DMS114 treated with DMSO at 0.1 percent for 48 hours (cell line): ENCODE measurements around the gene TMEM130.
"Not testable (repeated sequence)": the region's sequence is repeated elsewhere in the genome, so short reads cannot be mapped to it uniquely, and the experiment has no call there.

Experiments
- DNase-seq: peaks from one replicate; lab custom pipeline; 2025; ENCODE audit not compliant: unreplicated experiment; lab: John Stamatoyannopoulos, UW

Gene TMEM130

DNA sequence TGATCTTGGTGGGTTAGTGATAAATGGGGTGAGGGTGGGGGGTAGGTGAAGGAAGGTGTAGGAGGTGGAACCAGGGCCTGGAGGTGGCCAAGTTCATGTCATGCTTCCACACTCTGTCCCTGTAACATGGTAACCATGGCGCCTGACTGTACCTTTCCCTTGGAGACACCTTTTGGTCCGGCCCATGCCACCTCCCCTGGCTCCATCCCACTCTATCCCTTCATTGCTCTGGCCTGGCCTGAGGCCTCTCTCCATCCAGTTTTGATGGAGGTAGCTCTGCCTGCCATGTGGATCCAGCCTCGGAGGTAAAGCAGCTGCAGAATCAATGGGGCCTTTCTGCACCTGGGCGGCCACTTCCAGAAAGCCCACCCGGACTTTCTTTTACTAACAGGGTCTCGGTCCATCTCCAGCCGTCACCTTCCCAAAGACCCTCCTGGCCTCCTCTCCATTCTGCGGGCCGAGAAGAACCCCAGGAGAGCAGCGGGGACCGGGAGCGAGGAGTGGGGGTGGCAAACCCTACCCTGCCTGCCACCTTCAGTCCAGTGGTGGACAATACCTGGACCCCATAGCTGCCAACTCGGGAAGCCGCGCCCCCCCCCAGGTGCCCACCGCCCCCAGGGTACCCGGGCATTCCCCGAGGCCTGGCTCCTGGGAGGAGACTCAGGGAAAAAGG is 8.0 kb upstream of the TMEM130 start:
- no peak for DNase-seq

DNA sequence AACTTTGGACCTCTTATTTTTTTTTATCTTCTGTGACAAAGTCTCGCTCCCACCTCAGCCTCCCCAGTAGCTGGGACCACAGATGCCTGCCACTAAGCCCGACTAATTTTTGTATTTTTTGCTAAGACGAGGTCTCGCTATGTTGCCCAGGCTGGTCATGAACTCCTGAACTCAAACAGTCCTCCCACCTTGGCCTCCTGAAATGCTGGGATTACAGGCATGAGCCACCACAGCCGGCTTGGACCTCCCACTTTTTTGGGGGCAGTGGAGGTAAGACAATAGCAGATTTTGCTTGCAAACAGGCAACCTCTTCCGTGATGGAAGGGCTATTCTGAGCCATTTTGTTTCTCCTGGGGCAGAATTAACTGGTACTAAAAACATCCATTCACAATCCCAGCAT is 7.3 kb upstream of the TMEM130 start:
- DNase-seq = no peak

DNA sequence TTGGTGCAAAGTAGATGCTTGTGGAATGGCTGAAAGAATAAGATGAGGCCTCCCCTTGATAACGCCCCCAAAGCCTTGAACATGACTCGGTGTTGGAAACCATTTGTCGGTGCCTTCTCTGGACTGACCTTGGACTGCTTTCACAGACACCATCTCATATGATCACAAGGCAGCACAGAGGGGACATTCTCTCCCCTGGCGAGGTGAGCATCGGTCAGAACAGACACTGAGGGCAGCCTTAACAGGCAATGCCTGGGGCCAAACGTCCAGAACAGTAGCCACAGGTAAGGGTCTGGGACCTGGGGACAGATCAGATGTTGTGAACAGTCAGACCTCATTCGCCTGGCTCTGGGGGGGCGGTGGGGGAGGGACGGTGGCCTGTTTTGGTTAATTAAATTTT is 5.7 kb upstream of the TMEM130 start:
- DNase-seq = no peak

DNA sequence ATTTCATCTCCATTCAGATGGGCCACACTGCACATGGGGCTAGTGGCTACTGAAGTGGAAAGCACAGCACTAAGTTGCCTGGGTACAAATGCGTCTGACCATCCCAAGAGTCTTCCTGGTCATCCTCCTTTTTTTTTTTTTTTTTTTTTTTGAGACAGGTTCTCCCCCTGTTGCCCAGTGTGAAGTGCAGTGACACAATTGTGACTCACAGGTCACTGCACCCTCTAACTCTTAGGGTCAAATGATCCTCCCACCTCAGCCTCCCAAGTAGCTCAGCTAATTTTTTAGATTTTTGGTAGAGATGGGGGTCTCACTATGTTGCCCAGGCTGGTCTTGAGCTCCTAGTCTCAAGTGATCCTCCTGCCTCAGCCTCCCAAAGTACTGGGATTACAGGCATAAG is 5.1 kb upstream of the TMEM130 start:
- DNase-seq = no peak

DNA sequence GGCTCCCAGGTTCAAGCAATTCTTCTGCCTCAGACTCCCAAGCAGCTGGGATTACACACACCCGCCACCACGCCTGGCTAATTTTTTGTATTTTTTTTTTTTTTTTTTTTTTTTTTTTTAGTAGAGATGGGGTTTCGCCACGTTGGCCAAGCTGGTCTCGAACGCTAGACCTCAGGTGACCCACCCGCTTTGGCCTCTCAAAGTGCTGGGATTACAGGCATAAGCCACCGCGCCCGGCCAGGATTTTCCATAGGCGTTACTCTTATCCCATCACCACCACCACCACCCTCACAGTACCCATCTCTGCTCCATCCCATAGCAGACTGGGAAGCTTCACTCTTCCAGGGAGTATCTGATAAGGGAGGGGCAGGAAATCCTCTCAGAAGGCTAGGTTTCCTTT is 3.8 kb upstream of the TMEM130 start:
- DNase-seq = not testable (repeated sequence)

DNA sequence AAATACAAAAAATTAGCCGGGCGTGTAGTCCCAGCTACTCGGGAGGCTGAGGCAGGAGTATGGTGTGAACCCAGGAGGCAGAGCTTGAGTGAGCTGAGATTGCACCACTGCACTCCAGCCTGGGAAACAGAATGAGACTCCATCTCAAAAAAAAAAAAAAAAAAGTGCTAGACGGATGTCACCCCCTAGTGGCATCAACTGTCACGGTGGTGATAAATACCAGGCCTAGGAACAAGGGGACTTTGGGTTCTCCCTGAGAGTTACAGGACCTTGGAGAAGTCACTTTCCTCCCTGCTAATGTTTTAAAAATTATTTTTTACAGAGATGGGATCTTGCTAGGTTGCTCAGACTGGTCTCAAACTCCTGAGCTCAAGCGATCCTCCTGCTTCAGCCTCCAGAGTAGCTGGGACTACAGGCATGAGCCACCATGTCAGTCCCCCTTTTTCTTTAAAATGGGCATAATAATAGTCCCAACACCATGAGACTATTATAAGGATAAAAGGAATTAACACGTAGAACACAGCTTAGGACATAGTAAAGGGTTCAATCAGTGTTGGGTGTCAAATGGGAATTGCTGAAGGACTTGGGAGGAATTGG is 2.6 kb upstream of the TMEM130 start:
- DNase-seq = no peak

DNA sequence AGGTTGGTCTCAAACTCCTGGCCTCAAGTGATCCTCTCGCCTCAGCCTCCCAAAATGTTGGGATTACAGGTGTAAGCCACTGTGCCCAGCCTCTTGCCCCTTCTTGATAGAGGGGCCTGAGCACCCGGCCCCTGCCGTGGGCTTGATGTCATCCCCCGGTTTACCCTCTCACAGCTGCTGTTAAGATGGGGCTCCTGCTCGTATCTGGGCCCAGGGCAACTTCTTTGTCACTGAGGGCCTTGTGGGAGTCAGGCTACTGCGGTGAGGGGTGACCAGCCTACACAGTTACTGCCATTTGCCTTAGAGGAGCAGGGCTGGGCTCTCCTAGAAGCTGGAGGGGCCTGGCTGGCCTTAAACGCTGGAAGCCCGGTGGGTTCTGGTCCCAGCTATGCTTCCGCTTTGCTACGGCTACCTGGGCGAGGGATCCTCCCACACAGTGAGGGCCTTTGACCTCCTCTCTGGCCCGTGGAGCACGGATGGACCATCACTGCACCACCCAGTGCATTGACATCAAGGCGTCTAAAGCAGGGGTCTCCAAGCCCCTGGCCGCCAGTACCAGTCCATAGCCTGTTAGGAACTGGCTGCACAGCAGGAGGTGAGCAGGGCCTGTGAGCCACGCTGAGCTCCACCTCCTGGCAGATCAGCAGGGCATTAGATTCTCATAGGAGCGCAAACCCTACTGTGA is 1.1 kb upstream of the TMEM130 start:
- no peak for DNase-seq

DNA sequence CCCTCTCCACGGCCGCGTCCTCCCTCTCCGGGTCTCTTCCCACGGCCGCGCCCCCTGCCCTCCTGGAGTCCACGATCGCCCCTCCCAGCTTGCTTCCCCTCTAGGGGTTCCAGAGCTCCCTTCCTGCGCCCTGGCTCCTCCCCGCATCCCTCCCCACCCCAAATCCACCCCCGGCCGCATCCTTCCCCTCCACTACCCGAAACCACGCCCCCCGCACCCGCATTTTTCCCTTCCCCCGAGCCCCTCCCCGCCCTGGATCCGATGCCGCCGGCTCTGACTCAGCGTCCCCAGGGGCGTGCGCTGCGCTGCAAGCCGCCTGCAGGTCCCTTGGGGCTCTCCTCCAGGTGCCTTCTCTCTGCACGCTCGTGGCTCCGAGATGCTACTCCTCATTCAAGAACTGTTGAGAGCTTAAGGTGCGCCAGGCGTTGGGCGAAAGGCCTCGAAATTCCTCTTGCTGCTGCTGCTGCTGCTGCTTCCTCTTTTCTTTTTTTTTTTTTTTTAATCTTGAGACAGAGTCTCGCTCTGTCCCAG is 372 bp upstream of the TMEM130 start:
- DNase-seq = no peak

DNA sequence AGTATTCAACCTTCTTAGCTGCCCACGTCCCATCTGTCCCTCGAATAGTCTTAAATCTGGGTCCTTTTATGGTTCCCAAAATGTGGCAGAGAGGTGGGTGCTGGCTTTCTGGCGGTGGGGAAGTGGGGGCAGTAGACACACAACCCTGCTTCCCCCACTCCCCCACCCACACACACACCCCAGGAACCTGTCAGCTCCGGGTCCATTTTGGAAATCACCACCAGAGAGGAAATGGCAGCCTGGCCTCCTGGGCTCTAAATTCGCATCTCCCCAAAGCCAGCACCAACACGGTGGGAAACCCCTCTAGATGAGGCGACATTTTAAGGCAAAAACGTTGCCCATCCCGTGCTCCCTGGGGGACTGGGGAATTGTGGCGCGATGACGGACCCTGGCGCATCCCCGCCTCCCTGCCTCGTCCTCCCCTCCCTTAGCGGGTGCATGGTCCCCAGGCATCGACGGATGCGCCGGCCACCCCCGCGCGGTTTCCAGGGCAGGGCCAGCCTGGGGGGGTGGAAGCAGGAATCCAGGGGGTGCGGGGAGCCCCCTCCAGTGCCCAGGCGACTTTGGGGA is 702 bp downstream of the TMEM130 start:
- no peak for DNase-seq

DNA sequence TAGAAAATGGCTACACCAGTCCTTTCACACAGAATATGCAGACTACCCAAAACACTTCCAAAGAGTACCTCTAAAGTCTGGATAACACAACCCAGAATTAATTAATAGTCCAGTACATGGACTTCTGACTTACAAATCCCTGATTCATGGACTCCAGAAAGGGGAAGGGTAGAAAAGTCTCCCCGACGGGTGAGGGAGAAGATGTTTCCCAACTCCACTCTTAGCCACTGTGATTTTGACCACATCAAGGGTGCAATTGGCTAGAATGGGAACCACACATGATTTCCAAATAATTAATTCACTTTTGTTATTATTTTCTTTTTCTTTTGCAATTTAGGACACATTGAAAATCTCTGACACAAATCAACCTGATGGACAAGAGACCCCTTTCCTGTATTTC is 1.4 kb downstream of the TMEM130 start:
- no peak for DNase-seq

DNA sequence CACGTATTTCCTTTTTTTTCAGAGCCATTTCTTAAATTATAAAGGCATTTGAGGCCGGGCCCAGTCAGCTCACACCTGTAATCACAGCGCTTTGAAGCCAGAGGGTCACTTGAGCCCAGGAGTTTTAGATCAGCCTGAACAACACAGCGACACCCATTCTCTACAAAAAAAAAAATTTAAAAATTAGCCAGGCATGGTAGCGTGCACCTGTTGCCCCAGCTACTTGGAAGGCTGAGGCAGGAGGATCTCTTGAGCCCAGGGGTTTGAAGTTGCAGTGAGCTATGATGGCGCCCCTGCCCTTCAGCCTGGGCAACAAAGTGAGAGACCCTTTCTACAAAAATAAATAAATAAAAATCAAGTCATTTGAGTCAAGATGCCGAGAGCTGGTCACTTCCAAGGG is 3.0 kb downstream of the TMEM130 start:
- DNase-seq = no peak

DNA sequence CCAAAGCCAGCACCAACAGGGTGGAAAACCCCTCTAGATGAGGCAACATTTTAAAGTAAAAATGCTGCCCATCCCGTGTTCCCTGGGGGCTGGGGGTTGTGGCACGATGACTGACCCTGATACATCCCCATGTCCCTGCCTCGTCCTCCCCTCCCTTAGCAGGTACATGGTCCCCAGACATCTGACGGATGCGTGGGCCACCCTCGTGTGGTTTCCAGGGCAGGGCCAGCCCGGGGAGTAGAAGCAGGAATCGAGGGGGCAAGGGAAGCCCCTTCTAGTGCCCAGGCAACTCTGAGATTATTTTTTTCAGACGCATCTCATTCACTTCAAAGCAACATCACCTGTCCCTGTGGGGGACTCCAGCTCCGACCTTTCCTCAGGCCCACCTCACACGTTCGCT is 3.5 kb downstream of the TMEM130 start:
- no peak for DNase-seq

DNA sequence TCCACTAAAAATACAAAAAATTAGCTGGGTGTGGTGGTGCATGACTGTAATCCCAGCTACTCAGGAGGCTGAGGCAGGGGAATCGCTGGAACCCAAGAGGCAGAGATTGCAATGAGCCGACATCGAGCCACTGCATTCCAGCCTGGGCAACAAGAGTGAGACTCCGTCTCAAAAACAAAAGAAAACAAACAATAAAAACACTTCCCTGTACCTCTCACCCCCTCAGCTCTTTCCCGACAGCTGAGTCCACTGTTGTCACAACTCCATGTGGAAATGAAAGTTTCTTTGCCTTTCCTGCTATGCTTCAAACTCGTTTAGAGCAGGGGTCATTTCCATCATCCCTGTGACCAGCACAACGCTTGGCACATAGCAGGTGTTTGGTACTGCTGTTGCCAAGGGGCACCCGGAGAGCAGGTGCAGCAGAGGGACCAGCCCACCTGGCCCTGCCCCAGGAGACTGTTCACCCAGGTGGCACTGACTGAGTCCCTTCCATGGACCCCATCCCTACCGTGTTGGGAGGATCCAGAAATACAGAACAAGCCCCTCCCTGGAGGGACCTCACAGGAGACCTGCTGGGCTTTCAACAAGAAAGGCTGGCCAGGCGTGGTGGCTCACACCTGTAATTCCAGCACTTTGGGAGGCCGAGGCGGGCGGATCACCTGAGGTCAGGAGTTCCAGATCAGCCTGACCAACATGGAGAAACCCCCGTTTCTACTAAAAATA is 4.9 kb downstream of the TMEM130 start:
- DNase-seq = no peak

DNA sequence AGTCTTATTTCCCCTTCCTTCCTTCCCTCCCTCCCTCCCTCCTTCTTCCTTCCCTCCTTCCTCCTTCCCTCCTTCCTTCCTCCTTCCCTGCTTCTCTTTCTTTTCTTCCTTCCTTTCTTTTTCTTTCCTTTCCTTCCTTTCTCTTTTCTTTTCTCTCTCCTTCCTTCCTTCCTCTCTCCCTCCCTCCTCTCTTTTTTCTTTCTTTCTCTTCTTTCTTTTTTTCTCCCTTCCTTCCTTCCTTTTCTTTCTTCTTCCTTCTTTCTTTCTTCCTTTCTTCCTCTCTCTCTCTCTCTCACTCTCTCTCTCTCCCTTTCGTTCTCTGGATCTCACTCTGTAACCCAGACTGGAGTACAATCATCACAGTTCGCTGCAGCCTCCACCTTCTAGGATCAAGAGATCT is 6.2 kb downstream of the TMEM130 start:
- no peak for DNase-seq

DNA sequence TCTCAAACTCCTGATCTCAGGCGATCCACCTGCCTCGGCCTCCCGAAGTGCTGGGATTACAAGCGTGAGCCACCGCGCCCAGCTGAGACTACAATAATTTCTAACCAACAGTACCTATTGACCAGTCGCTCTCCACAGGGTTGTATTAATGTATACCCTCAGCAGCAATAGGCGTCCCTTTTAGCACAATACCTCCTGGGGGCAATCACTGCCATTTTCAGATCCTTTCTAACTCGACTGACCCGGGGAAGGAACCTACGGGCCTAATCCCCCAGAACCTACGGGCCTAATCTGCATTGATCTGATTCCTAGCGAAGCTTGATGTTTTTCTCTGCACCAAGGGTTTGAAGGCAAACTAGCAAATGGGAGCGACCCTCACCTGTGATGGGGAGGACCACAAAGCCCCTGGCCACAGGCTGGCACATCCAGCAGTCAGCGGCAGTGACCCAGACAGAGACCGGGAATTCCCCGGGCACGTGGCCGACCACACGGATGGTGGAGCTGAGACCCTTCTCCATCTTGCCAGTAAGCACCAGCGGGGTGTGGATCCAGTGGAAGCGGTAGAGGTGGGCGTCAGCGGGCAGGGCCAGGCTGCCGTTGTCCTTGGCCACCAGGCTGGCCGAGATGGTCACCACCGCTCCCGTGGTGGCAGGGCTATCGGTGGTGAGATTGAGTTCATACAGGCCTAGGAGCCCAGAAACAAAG is 6.9 kb downstream of the TMEM130 start:
- no peak for DNase-seq

DNA sequence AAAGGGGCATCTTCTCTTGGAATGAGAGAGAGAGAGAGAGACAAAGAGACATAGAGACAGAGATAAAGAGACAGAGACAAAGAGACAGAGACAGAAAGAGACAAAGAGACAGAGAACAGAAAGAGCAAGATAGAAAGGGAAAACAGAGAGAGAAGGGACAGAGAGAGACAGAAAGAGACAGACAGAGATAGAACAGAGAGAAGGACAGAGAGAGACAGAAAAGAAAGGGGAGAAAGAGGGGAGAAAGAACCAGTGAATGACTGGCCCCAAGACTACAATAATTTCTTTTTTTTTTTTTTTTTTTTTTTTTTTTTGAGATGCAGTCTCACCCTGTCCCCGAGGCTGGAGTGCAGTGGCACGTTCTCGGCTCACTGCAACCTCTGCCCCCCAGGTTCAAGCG is 7.6 kb downstream of the TMEM130 start:
- DNase-seq = no peak

DNA sequence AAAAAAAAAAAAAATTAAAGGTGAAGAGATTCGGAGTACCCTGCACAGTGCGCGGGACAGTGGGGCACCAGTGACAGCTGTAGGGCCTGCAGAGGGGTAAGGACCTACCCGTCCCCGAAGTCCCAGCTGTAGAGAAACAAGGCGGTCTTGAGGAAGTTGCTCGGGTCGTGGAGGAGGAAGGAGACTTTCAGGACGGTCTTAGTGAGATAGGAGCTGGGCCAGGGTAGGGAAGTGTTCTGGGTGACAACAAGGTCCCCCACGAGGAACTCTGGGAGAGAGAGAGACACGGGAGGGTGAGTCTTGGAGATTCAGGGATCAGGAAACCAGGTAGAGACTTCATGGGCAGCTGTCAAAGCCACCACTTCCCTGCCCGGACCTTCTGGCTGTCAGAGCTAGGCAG is 9.7 kb downstream of the TMEM130 start:
- no peak for DNase-seq

DNA sequence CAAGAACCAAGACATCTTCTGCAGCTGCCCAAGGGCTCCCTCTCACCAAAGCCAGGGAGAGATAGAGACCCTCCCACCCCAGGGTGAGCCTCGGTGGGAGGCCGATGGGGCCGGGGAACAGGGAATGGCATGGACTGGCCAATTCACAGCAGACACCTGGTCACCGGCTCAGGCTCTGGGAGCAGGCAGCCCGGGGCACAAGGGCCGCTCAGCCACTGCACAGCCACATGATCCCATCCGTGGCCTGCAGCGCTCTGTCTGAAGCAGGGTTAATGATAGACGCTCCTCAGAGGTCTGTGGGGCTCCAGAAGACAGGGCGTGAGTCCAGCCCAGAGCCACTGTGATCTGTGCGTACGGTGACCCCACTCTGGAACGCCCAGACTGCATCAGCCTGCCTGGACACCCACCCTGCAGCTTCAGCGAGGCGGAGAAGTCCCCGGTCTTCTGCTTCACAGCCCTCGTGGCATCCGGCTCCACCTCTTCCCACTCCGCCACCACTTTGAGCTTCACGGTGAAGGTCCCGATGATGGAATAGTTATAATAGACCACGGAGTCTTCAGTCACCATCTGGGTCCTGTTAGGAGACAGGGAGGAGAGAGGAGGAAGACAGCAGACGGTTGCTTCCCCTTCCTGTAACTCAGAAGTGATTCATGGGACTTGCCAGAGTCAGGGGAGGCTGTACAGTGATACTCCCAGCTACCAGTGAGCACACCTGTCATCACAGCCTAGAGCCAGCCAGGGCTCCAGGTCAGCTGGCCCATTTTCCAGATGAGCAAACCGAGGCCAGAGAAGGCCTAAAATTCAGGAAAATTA is 14.0 kb downstream of the TMEM130 start:
- no peak for DNase-seq

DNA sequence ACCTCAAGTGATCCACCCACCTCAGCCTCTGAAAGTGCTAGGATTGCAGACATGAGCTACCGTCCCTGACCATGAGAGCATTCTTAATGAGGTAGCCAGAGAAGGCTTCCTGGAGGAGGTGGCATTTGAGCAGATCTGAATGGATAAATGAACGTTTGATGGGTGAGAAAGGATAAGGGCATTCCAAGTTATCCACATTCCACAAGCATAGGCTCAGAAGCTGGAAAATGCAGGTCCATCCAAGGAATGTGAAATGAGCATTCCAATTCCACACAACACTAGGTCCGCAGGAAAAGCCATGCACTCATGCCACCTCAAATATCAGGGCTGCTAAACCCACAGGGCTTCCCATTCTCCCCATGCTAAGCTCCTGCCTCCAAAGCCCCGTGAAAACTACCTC is 17.0 kb downstream of the TMEM130 start:
- no peak for DNase-seq

DNA sequence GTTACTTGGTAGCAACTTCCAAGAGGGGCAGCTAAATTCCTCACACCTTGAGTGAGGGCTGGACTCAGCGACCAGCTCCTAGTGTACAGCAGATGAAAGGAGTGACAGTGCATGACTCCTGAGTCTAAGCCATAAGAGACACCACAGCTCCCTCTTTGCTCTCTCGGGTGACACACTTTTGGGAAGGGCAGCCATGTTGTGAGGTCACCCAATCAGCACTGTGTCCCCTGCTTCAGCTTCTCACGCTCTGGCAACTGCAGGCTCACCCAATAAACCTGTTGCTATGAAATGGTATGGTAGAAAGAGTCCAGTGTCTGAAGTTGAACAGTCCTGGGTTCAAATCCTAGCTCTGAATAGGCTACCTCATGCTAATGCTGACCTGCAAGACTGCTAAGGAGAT is 20.9 kb downstream of the TMEM130 start:
- DNase-seq = no peak
